ENCODE measurements around the gene NALCN. TPM values are rescaled to one million over a fixed set of nuclear protein-coding genes. Genes with fewer than 3 reads are reported as not detected.

Gene NALCN
- total RNA-seq (not detected in 2 replicates), polyA plus RNA-seq (not detected in 2 replicates), polyA minus RNA-seq (not detected in 2 replicates)
- under 0.01 TPM for total RNA-seq (2013)

GRCh38 chr13:101416181-101417042, at the start of gene NALCN:
TSS of gene NALCN (minus strand) at chr13:101416508. CDS start at chr13:101399126, 17,382 bp downstream.
- CTCF ChIA-PET, result no interaction called here
- Histone ChIP-seq H2AFZ (ENCODE audit: insufficient read depth, low read depth, low read length, poor library complexity, severe bottlenecking) (peak within 1 kb of the TSS; percentile 22), H3K36me3 (replicated peaks in 1 of 2; ENCODE audit: control extremely low read depth in 1 of 2, control insufficient read depth in 1 of 2, extremely low read depth in 1 of 2, insufficient read depth in 2 of 2, low read length in 1 of 2) (no peaks in the 10 kb centered on the region), H3K79me2 (ENCODE audit: control insufficient read depth, insufficient read depth, low read length) (no peaks in the 10 kb centered on the region), H4K20me1 (ENCODE audit: control insufficient read depth, insufficient read depth, low read length, poor library complexity, severe bottlenecking) (no peaks in the 10 kb centered on the region), H3K4me3 (ENCODE audit: control extremely low read depth in 1 of 5, extremely low read depth in 1 of 5, insufficient read depth in 1 of 5, low read depth in 2 of 5, low read length in 4 of 5) (no peak within 1 kb of the TSS), H3K9ac (ENCODE audit: low read length) (no peak within 1 kb of the TSS), H3K4me1 (ENCODE audit: control insufficient read depth in 2 of 2, insufficient read depth in 2 of 2, low read length in 2 of 2) (peaks cover 0 to 4% of the 10 kb centered on the region in 2 donors), H3K9me3 (ENCODE audit: control extremely low read depth in 1 of 3, control insufficient read depth in 2 of 3, insufficient read depth in 1 of 3, low read length in 2 of 3) (no peaks in the 10 kb centered on the region), H3K4me2 (replicated peaks; ENCODE audit: low read depth, low read length, poor library complexity, severe bottlenecking) (no peak within 1 kb of the TSS), H3K27ac (ENCODE audit: low read length in 2 of 2) (no peak within 1 kb of the TSS), H3K27me3 (replicated peaks in 1 of 4; ENCODE audit: control extremely low read depth in 1 of 4, control insufficient read depth in 3 of 4, insufficient read depth in 4 of 4, low read length in 3 of 4) (peaks cover 0 to 17% (median 12%) of the 10 kb centered on the region in 4 experiments)
- no peaks in the 10 kb centered on the region for H3K4me1 Mint-ChIP-seq
- WGBS (ENCODE audit: insufficient coverage), result 4% methylated on average over 64 of the region's 85 CpGs
- peaks cover 28% of the 10 kb centered on the region for H3K27me3 Mint-ChIP-seq
- DNase-seq (no peak), ATAC-seq (ENCODE audit: low read depth) (no peak)
- no peak within 1 kb of the TSS for H3K4me3 Mint-ChIP-seq
- H3K27ac Mint-ChIP-seq, result no peak within 1 kb of the TSS
- POLR2A ChIA-PET, result no interaction called here
- H3K9me3 Mint-ChIP-seq (ENCODE audit: insufficient read depth), result no peaks in the 10 kb centered on the region
- TF ChIP-seq CTCF (IDR thresholded peaks at IDR 0.05), result no peak
- no peak for TF ChIP-seq EZH2 (IDR thresholded peaks at IDR 0.05; ENCODE audit: borderline replicate concordance, insufficient read depth, low read depth, low read length, poor library complexity, severe bottlenecking)
- intact Hi-C loops (cut with micrococcal nuclease), result no loop called here

- Mint-ChIP-seq H3K9me3 (ENCODE audit: insufficient read depth) (no peaks in the 10 kb centered on the region), H3K4me3 (no peak overlapping the region), H3K4me1 (no peaks in the 10 kb centered on the region), H3K27me3 (no peaks in the 10 kb centered on the region), H3K27ac (no peak overlapping the region)
- intact Hi-C loops (cut with micrococcal nuclease), result no loop called here
- TF ChIP-seq EZH2 (IDR thresholded peaks at IDR 0.05; ENCODE audit: borderline replicate concordance, insufficient read depth, low read depth, low read length, poor library complexity, severe bottlenecking) (no peak), CTCF (IDR thresholded peaks at IDR 0.05) (no peak)
- Histone ChIP-seq H3K9me3 (ENCODE audit: control extremely low read depth in 1 of 3, control insufficient read depth in 2 of 3, insufficient read depth in 1 of 3, low read length in 2 of 3) (no peaks in the 10 kb centered on the region), H3K9ac (ENCODE audit: low read length) (no peak overlapping the region), H3K27ac (ENCODE audit: low read length in 2 of 2) (no peak overlapping the region), H3K4me1 (ENCODE audit: control insufficient read depth in 2 of 2, insufficient read depth in 2 of 2, low read length in 2 of 2) (no peaks in the 10 kb centered on the region), H3K4me2 (replicated peaks; ENCODE audit: low read depth, low read length, poor library complexity, severe bottlenecking) (no peak overlapping the region), H3K36me3 (replicated peaks in 1 of 2; ENCODE audit: control extremely low read depth in 1 of 2, control insufficient read depth in 1 of 2, extremely low read depth in 1 of 2, insufficient read depth in 2 of 2, low read length in 1 of 2) (no peaks in the 10 kb centered on the region), H3K27me3 (replicated peaks in 1 of 4; ENCODE audit: control extremely low read depth in 1 of 4, control insufficient read depth in 3 of 4, insufficient read depth in 4 of 4, low read length in 3 of 4) (no peaks in the 10 kb centered on the region), H3K4me3 (ENCODE audit: control extremely low read depth in 1 of 5, extremely low read depth in 1 of 5, insufficient read depth in 1 of 5, low read depth in 2 of 5, low read length in 4 of 5) (no peak overlapping the region), H4K20me1 (ENCODE audit: control insufficient read depth, insufficient read depth, low read length, poor library complexity, severe bottlenecking) (no peaks in the 10 kb centered on the region), H3K79me2 (ENCODE audit: control insufficient read depth, insufficient read depth, low read length) (no peaks in the 10 kb centered on the region), H2AFZ (ENCODE audit: insufficient read depth, low read depth, low read length, poor library complexity, severe bottlenecking) (no peak overlapping the region)
- WGBS (ENCODE audit: insufficient coverage), result no CpG with 5 or more reads among the region's 3 CpGs
- ATAC-seq (ENCODE audit: low read depth) (no peak), DNase-seq (no peak)
- POLR2A ChIA-PET, result no interaction called here
- CTCF ChIA-PET, result no interaction called here
Observed at GRCh38 chr13:101465877-101466276, 49.6 kb upstream of the NALCN start.

Measured in B cell (primary cell).